ENCODE data around the gene KRTAP19-2.
"Not testable (repeated sequence)": the region's sequence is repeated elsewhere in the genome, so short reads cannot be mapped to it uniquely, and the experiment has no call there.

Gene KRTAP19-2, protein sequence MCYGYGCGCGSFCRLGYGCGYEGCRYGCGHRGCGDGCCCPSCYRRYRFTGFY

DNA sequence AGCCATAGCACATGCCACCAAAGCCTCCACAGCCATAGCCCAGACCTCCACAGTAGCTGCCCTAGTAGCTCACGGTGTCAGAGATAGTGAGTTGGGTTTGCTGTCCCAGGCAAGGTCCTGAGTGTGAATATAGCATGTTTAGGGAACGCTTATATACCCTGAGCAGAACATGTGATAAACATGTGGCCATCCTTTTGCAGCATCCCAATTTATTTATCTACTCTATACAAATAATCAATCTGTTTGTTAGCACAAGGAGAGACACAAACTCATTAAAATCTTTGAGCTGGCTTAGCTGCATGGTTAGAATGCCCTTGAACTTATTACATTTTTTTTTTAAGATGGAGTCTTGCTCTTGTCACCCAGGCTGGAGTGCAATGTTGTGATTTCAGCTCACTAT lies at the start of gene KRTAP19-2:
Gene KRTAP19-2 (minus strand): TSS at position 101 of the 400 bp plus-strand sequence. CDS start 88 bp downstream, at position 13.
- no peak for DNase-seq (ENCODE audit: low read depth, low spot score)

DNA sequence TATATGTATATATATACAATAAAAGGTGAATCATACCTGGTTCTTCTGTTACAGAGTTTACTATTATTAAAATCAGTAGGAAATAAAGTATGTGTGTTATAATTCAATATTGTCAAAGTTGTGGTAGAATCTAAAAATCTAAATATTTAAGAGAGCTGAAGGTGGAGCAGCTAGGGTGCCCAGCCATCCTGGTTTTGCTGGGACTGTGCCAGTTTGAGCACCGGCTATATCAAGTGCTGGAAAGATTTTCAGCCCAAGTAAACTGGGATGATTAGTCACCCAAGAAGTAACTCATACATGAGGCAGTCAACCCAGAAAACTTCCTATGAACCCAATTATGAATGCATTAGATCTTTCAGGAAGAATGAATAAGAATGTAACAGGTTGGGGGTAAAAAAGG lies 31.6 kb upstream of the KRTAP19-2 start:
- DNase-seq (ENCODE audit: low read depth, low spot score) = no peak

DNA sequence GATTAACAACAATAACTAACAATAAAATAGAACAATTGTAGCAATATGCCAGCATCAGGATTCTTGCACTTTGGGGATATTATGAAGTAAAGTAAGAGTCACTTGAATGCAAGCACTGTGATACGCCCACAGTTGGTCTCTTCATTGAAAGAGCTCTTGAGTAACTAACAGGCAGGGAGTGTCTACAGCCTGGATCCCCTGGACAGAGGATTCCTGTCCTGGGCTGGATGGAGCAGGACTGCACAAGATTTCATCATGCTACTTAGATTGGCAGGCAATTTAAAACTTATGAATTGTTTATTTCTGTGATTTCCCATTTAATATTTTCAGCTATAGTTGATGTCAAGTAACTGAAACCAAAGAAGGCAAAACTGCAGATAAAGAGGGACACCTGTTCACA lies 28.4 kb upstream of the KRTAP19-2 start:
- no peak for DNase-seq (ENCODE audit: low read depth, low spot score)

DNA sequence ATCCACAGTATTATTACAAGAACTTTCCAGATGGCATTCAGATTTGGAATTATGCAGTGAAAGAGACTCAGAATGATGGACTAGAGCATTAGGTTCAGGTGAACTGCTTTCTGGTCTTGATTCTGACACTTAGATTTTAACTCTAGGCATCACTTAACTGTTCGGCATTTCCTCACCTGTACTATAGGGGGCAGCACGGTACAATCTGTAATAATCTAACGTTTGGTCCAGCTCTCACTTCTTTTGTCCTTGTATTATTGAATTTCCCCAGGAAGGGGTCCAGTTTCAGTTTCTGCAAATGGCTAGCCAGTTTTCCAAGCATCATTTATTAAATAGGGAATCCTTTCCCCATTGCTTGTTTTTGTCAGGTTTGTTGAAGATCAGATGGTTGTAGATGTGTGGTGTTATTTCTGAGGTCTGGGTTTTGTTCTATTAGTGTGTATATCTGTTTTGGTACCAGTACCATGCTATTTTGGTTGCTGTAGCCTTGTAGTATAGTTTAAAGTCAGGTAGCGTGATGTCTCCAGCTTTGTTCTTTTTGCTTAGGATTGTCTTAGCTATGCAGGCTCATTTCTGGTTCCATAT lies 18.5 kb upstream of the KRTAP19-2 start:
- DNase-seq (ENCODE audit: low read depth, low spot score) = not testable (repeated sequence)

DNA sequence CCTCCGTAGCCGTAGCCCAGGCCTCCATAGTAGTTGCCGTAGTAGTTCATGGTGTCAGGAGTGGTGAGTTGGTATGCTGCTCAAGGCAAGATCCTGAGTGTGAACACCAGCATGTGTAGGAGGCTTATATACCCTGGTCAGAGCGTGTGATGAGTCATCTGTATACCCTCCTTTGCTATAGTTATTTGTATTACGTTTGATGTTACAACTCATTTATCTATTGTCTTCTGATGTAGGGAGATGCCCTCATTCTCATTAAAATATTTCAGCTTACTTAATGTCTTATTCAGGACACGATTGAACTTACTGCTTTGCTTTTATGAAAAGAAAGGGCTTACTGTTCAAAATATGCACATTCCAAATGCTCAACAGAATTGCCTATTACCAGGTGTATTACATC lies 14.8 kb upstream of the KRTAP19-2 start, which contains the start of gene KRTAP19-5:
Gene KRTAP19-5 (minus strand): TSS at position 101 of the 400 bp plus-strand sequence. CDS start 51 bp downstream, at position 50.
- no peak for DNase-seq (ENCODE audit: low read depth, low spot score)

DNA sequence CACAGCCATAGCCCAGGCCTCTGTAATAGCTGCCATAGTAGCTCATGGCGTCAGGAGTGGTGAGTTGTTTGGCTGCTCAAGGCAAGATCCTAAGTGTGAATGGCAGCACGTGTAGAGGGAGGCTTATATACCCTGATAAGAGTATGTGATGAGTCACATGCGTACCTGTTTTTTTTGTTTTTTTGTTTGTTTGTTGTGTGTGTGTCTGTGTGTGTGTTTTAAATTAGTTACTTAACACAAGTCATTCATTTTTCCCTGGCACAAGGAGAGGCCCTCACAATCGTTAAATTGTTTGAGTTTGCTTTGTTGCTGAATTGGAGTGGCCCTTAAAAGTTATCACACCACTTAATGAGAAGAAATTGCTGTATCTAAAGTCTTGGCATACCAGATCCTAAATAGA lies 9.8 kb upstream of the KRTAP19-2 start, which contains the start of gene KRTAP19-4:
Gene KRTAP19-4 (minus strand): TSS at position 101 of the 400 bp plus-strand sequence. CDS start 55 bp downstream, at position 46.
- no peak for DNase-seq (ENCODE audit: low read depth, low spot score)

DNA sequence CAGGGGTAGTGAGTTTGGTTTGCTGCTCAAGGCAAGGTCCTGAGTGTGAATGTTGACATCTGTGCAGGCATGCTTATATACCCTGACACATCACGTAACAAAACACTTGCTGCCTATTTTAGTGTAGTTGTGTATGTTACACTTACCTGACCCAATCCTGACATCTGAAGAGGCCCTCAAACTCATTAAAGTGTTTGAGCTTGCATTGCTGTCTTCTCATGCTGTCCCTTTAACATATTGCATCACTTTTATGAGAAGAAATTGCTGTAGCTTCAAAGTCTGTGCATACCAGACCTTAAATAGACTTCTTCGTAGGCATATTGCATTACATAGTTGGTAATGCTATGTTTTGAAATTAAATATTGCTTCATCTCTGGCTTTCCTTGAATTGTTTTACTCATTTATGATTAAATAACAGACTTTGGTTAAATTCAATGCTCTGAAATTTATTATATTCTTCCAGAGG lies 4.8 kb upstream of the KRTAP19-2 start, which contains the start of gene KRTAP19-3:
Gene KRTAP19-3 (minus strand): TSS at position 51 of the 466 bp plus-strand sequence. CDS start 56 bp downstream, outside the sequence.
- no peak for DNase-seq (ENCODE audit: low read depth, low spot score)

DNA sequence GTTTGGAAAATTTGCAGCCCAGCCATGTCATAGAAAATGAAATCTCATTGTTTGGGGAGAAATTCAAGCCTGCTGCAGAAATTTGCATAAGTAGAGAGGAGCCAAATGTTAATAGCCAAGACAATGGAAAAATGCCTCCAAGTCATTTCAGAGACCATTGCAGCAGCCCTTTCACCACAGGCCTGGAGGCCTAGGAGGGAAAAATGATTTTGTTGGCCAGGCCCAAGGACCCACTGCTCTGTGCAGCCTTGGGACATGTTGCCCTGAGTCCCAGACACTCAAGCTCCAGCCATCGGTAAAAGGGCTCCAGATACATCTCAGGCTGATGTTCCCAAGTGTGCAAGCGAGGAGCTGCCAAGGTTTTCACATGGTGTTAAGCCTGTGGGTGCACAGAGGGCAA lies 1.1 kb downstream of the KRTAP19-2 start:
- no peak for DNase-seq (ENCODE audit: low read depth, low spot score)

DNA sequence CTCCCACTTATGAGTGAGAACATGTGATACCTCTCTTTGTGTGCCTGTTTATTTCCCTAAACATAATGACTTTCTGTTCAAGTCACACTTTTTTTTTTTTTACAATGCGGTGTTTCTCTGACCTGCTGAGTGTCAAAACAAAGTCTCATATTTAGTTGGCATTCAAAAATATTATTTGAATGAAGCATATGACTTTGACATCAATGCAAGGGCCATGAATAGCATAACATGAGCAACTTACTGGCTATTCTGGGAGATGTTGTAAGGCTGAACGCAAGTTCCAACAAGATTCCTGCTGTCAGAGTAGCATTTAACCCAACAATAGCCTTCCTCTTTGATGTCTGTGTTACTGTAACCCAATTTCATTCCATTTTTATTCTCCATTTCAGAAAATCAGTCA lies 5.1 kb downstream of the KRTAP19-2 start:
- DNase-seq (ENCODE audit: low read depth, low spot score) = no peak

DNA sequence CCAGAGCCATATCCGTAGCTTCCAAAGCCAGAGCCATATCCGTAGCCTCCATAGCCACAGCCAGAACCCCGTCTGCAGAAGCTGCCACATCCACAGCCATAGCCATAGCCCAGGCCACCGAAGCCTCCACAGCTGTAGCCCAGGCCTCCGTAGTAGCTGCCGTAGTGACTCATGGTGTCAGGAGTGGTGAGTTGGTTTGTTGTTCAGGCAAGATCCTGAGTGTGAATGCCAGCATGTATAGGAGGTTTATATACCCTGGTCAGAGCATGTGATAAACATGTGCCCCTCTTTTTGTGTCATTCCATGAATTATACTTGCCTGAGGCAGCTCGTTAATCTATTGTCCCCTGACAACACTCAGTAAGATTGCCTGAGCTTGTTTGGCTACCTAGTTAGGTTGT lies 7.1 kb downstream of the KRTAP19-2 start, which contains the start of gene KRTAP19-1:
Gene KRTAP19-1 (minus strand): TSS at position 223 of the 400 bp plus-strand sequence. CDS start 50 bp downstream, at position 173.
- no peak for DNase-seq (ENCODE audit: low read depth, low spot score)

DNA sequence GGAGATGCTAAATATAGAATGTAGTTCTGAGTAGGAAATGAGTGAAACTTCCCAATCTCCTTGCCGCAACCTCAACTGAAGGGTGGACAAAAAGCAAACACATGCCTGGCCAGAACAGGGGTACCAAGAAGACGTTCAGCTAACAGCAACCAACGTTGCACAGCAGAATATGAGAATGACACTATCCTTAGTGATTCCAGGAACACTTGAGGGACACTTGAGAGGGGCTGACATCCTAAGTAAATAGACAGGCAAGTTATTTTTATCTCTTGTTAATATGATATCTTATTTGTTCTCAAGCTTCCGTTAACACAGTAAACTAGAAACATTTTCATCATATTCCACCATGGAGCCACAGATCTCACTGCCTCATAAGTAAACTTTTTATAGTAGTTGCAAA lies 8.0 kb downstream of the KRTAP19-2 start:
- no peak for DNase-seq (ENCODE audit: low read depth, low spot score)

DNA sequence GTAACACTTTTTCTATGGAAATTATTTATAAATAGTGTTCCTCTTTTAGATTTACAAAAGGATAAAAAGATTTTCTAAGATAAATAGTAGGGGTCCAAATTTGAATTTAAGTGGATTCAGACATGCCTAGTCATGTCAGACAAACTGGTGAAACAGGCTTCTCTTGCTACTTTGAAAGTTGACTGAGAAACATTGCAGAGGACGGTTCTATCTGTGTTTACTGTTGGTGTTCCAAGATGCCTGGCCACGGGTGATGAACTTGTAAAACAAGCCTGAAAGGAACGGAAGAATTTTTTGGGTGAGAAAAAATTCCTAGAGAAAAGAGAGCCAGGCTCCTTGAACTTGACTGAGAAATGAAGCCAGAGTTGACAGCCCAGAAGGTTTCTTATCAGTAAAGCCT lies 9.2 kb downstream of the KRTAP19-2 start:
- DNase-seq (ENCODE audit: low read depth, low spot score) = no peak

DNA sequence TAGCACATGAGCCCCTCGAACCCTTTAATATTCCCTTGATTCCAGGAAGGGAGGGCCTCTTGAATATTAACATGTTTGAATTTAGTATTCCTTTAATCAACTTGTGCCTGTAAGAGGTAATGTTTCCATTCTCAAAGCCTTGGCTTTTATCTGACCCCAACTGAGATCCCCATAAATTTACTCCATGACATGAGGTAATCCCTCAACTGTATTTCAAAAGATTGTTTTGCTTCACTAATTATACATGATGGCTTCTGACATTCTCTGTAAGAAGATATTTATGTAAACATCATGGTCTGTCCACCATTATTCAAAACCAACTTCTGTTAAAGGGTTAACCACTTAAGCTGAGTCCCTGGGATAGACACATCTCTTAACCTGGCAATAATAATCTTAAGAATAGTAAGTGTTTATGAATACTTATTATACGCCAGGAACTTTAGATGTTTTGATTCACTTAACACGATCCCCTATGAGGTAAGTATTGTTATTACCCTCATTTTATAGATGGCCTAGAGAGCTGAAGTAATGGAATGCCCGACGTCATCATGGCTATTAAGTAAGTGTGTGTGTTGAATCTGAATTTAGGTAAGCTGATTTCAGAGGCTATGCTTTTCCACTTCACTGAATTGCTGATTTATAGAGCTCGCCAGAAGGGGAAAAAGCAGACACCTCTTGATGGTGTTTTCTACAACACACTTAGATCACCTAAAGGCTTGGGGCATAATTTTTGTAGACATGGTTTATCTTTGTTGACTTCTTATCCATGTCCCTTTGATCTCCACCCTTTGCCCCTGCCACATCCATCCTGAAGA lies 18.1 kb downstream of the KRTAP19-2 start:
- no peak for DNase-seq (ENCODE audit: low read depth, low spot score)

DNA sequence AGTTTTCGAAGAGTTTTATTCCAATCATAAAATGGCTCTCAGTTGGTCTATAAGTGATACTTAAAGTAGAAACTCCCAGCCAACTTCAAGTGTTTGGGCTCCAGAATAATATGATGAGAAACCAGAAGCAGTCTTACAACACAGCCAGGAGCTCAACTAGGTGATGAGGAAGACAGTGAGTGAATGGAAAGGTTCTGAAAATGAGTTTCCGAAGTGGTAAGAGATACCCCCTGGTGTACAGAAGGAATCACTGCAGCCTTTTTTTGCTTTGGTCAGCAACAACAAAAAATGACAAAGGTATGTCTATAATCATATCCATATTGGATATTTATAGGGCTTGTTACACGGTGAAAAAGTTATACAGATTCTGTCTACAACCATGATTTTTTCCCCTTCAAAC lies 23.5 kb downstream of the KRTAP19-2 start:
- DNase-seq (ENCODE audit: low read depth, low spot score) = no peak

DNA sequence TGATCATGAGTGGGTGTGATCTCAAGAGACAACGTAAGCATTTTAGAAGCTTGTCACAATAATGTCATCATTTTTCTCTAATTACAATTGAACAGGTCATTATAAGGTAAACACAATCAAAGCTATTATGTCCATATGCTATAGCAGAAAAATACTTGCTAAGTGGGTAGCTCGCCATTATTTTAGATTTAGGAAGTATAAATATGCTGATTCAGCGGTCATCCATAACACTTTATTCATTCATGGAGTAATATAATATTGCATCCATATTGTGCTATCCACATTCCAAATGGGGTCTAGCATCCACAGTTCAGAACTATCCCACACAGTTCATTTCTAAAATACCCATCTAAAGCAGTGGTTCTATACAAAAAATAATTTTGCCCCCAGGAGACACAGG lies 38.7 kb downstream of the KRTAP19-2 start:
- DNase-seq (ENCODE audit: low read depth, low spot score) = no peak

DNA sequence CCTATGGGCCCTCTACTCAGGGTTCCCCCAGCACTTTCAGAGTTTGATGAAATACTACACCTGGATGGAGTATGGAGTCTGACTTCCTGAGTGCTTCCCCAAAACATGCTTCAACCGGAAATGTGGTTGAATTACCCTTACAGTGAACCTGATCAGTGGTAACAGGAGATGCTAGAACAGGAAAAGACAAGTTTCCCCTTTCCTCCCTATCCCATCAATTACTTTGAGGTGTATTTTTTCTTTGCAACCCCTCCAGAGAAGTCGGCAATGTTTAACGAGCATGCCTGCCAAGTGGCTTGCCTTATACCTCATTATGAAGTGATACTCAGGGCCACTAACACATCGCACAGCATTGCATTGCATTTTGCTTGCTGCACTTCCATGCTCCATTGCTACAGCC lies 40.2 kb downstream of the KRTAP19-2 start:
- DNase-seq (ENCODE audit: low read depth, low spot score) = no peak

DNA sequence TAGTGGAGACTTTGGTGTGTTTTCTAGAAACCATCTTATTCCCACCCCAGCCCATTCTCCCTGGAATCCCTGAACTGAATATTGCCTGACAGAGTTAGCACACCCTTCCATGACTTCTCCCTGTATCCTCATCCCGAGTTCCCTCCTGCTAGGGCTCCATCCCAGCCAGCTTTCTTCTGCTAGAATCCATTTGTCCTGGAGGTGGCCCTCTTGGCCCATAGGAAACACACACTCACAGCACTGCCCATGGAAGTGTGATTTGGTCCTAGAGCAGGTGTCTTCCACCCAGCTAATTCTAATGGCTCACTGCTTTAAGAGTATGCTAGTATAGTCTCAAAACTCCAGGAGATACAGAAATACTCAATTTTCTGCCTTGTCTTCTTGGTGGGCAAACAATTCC lies 43.0 kb downstream of the KRTAP19-2 start:
- DNase-seq (ENCODE audit: low read depth, low spot score) = no peak

DNA sequence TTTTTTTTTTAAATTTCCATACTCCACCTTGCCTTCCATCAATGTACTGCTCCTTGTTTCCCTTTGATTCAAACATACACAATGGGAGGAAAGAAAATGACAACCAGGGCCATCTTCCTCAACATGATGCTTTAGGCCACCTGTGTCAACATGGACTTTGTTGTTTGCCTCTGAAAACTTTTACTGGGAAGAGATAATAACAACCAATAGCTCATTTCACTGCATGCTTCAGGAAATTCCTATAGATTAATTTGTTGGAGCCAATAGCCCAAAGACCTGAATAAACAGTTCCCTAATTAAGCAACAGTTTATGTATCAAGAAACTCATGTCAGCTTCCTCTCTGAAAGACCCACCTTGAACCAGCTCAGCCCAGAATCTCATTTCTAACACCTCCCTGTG lies 44.0 kb downstream of the KRTAP19-2 start:
- DNase-seq (ENCODE audit: low read depth, low spot score) = no peak

DNA sequence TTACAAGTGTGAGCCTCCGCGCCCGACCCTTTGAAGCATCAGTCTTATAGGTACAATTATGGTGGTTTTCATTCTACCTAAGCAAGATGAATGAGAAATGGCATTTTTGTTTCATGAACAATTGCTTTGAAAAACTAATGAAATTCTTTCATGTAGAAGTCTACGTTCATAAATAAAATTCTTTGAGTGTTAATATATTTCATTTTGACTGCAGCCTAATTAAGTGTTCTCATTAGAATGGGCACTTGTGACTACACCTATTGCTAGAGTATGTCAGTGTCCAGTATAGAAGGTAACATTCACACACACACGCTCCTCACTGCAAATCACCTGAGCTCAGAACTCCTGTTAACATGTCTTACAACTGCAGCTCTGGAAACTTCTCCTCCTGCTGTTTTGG lies 47.3 kb downstream of the KRTAP19-2 start, which contains the start of gene KRTAP15-1:
Gene KRTAP15-1 (plus strand): TSS at position 301 of the 400 bp plus-strand sequence. CDS start 53 bp downstream, at position 354.
- no peak for DNase-seq (ENCODE audit: low read depth, low spot score)
